Esophagus squamous epithelium (tissue), 4 donors: ENCODE data around the gene PDPR. TPM values are rescaled to one million over a fixed set of nuclear protein-coding genes. Genes with fewer than 3 reads are reported as not detected.

Experiments
- small RNA-seq, 4 donors: library from RNA; depleted of rRNA; stranded (forward); fragments of <200 nt; gene quantifications; one replicate each; pipeline ENCODE3, GENCODE V24; 2016
- total RNA-seq, 4 donors: library from RNA; depleted of rRNA; stranded (reverse); fragments of >200 nt; gene quantifications; one replicate each; pipeline ENCODE4 v1.1.0, GENCODE V29; 2016

PDPR gene
- total RNA-seq, 4 donors from 2014 or later: 5.0 to 24.6 (median 11.7) TPM

Small RNA genes lying within 50 kb of the gene (small RNA-seq; reads per million reads assigned to genes)
- gene AC009060.2: 0 reads per million in 4 donors

Other genes with a start within 250 kb of the PDPR start
- gene CLEC18A, start 163.0 kb upstream of the PDPR start, total RNA-seq: 1 to 10 TPM in 2 of 4 donors, under 1 TPM in 2; 0.45 to 1.3 (median 0.99) TPM
- 1 to 10 TPM in 1 of 4 donors, under 1 TPM in 2, not detected in 1; 0.11 to 1.3 (median 0.40) TPM for gene CLEC18C, start 59.5 kb downstream of the PDPR start, total RNA-seq
- 10 to 100 TPM; 11.4 to 26.1 (median 16.3) TPM for gene EXOSC6, start 137.6 kb downstream of the PDPR start, total RNA-seq
- gene AARS1, start 175.2 kb downstream of the PDPR start, total RNA-seq: 10 to 100 TPM; 30.3 to 50.6 (median 43.4) TPM
- 10 to 100 TPM; 15.5 to 35.3 (median 24.3) TPM for gene DDX19B, start 184.9 kb downstream of the PDPR start, total RNA-seq
- 10 to 100 TPM; 24.6 to 38.9 (median 35.9) TPM for gene DDX19A, start 232.6 kb downstream of the PDPR start, total RNA-seq